ENCODE measurements around the gene AP4E1. TPM values are rescaled to one million over a fixed set of nuclear protein-coding genes. Genes with fewer than 3 reads are reported as not detected.
A peak's percentile ranks its signal among the peaks of the same experiment; 100 is the strongest.

Gene AP4E1
- total and polyA plus RNA-seq, 2 of the 4 experiments (the other 2 are of a cell fraction) = 3.1 to 6.8 TPM

GRCh38 chr15:50909010-50909317 lies 481 bp downstream of the AP4E1 start:
- peak overlapping the region; percentile 2; the same call in 1 of the 2 replicates for H2BK20ac ChIP-seq (ENCODE audit: low read depth, low read length)
- peak overlapping the region; percentile 99 for H2AFZ ChIP-seq (replicated peaks; ENCODE audit: low read length, poor library complexity)
- 0 out of 2 replicates have a peak overlapping the region, but pooled peaks have one; percentile 8 for H3K18ac ChIP-seq (ENCODE audit: low read depth, low read length)
- H3K36me3 ChIP-seq (ENCODE audit: control insufficient read depth, insufficient read depth, low read length) = peaks cover 4% of the 10 kb centered on the region
- peak overlapping the region; percentile 82 for H2AK9ac ChIP-seq (replicated peaks; ENCODE audit: low read depth, low read length, poor library complexity)
- ChIA-PET POLR2A (ENCODE audit: unreplicated experiment) (no interaction called here), CTCF (interaction anchor here (0.5 to 1.1 kb wide), 4 partner anchors 12 to 24 kb away, joined by 3 to 10 read pairs (median 4); no protein-coding TSS in a partner anchor)
- peak overlapping the region; percentile 54 for H3K27ac ChIP-seq (ENCODE audit: insufficient read depth, low read length)
- DNase-seq (no peak), ATAC-seq (ENCODE audit: low read depth) (no peak)
- no TSS peak for BruUV-seq (replicated peaks)
- H2BK15ac ChIP-seq (ENCODE audit: low read depth, low read length) = peak overlapping the region; percentile 82; the same call in 2 of the 3 replicates
- in situ Hi-C loops (cut with MboI; ENCODE audit: low sequenced_read_pairs) (loop anchor here (5.0 kb wide), 1 partner anchor 232 kb away; no protein-coding TSS in a partner anchor), dilution Hi-C loops (cut with HindIII; ENCODE audit: low sequenced_read_pairs, unreplicated experiment) (no loop called here), intact Hi-C loops (cut with micrococcal nuclease) (loop anchor here (5.0 to 10.0 kb wide), 3 partner anchors 297 to 554 kb away; partner anchors contain the start of gene GABPB1)
- TF ChIP-seq NFE2L2 (IDR thresholded peaks at IDR 0.05; ENCODE audit: low read depth, low read length) = no peak
- no peak for TF ChIP-seq SMC3 (IDR thresholded peaks at IDR 0.05; ENCODE audit: low read depth, low read length)
- TF ChIP-seq ELK1 (IDR thresholded peaks at IDR 0.05; ENCODE audit: borderline replicate concordance, low read depth, low read length) = no peak
- no peak for TF ChIP-seq MAFK (IDR thresholded peaks at IDR 0.05; ENCODE audit: low read depth, low read length)
- TF ChIP-seq MAZ (IDR thresholded peaks at IDR 0.05; ENCODE audit: borderline replicate concordance, low read depth, low read length) = no peak
- no peak for TF ChIP-seq USF2 (IDR thresholded peaks at IDR 0.05; ENCODE audit: low read depth, low read length)
- TF ChIP-seq FOS (IDR thresholded peaks at IDR 0.05; ENCODE audit: low read depth, low read length) = no peak
- TF ChIP-seq CHD1 (IDR thresholded peaks at IDR 0.05; ENCODE audit: low read depth, low read length) = no peak
- no peak for TF ChIP-seq RCOR1 (IDR thresholded peaks at IDR 0.05; ENCODE audit: insufficient replicate concordance, low read length)
- TF ChIP-seq CEBPB (IDR thresholded peaks at IDR 0.05; ENCODE audit: low read depth, low read length) = no peak
- no peak for TF ChIP-seq RAD21 (IDR thresholded peaks at IDR 0.05; ENCODE audit: low read length)
- no peak for TF ChIP-seq BHLHE40 (IDR thresholded peaks at IDR 0.05; ENCODE audit: low read depth, low read length)
- peak overlapping the region; percentile 69 for H3K4ac ChIP-seq (ENCODE audit: low read depth, low read length)
- H3K4me2 ChIP-seq (ENCODE audit: low read depth, low read length) = peak overlapping the region; percentile 98
- no peaks in the 10 kb centered on the region for H4K20me1 ChIP-seq (ENCODE audit: insufficient read depth, low read length)
- peak overlapping the region; percentile 83; the same call in 1 of the 2 replicates for H3K23ac ChIP-seq (ENCODE audit: low read depth, low read length)
- H3K14ac ChIP-seq (replicated peaks; ENCODE audit: low read depth, low read length) = peak overlapping the region; percentile 46; the same call in 1 of the 2 replicates
- peak overlapping the region; percentile 62 for H3K9ac ChIP-seq (ENCODE audit: low read depth, low read length)
- no peak overlapping the region for H2AK5ac ChIP-seq (ENCODE audit: low read depth, low read length)
- H3K27me3 ChIP-seq (ENCODE audit: control insufficient read depth, insufficient read depth, low read length) = no peaks in the 10 kb centered on the region
- WGBS, 2 experiments (ENCODE audit: extremely low coverage in 2 of 2, insufficient read length in 1 of 2) = 0% methylated on average over 3 of the region's 11 CpGs; no CpG with 5 or more reads in 1 of the 2 experiments
- peak overlapping the region; percentile 81 for H3K4me3 ChIP-seq (ENCODE audit: insufficient read depth, low read depth, low read length)
- H3K9me3 ChIP-seq (ENCODE audit: control insufficient read depth, insufficient read depth, low read length) = no peaks in the 10 kb centered on the region
- H3K4me1 ChIP-seq (ENCODE audit: control insufficient read depth, insufficient read depth, low read length) = peaks cover 4% of the 10 kb centered on the region; the same call in 1 of the 2 replicates
- H4K8ac ChIP-seq (ENCODE audit: low read depth in 2 of 2, low read length in 2 of 2) = peak overlapping the region; percentile 47 to 51
- H3K56ac ChIP-seq (ENCODE audit: extremely low read depth, insufficient read depth, low read length) = peak overlapping the region; percentile 72; the same call in 1 of the 2 replicates
- peak overlapping the region; percentile 41 for H2BK5ac ChIP-seq (ENCODE audit: low read depth, low read length, poor library complexity, severe bottlenecking)
- H4K5ac ChIP-seq (ENCODE audit: low read depth, low read length) = peak overlapping the region; percentile 42
- no peaks in the 10 kb centered on the region for H3K9me1 ChIP-seq (ENCODE audit: insufficient read depth, low read length)
- H2BK120ac ChIP-seq (ENCODE audit: low read depth, low read length) = peak overlapping the region; percentile 33; the same call in 1 of the 2 replicates
- 0 out of 2 replicates have a peak overlapping the region, but pooled peaks have one; percentile 21 for H4K91ac ChIP-seq (ENCODE audit: insufficient read depth, low read depth, low read length)
- H3K79me1 ChIP-seq (ENCODE audit: low read depth in 1 of 2, low read length in 2 of 2) = peaks cover 16 to 39% of the 10 kb centered on the region in 2 experiments

Measured in IMR-90 (cell line).